HG02852 (cell line): ENCODE data around the gene TMEM150B.
"Not testable (repeated sequence)": the region's sequence is repeated elsewhere in the genome, so short reads cannot be mapped to it uniquely, and the experiment has no call there.

Experiments used
- ATAC-seq: cut with Tn5 transposase; IDR thresholded peaks from one replicate; pipeline ENCODE4 v1.9.1; 2021; ENCODE audit warnings: mild to moderate bottlenecking, moderate library complexity; ENCODE audit not compliant: unreplicated experiment

Gene TMEM150B

GRCh38 chr19:55339889-55340783 is 15.0 kb upstream of the TMEM150B start:
- ATAC-seq: no peak

- ATAC-seq: peak; percentile 82
These were observed 14.2 kb upstream of the TMEM150B start, which contains the start of gene KMT5C for GRCh38 chr19:55339105-55339888. Gene KMT5C (plus strand): TSS chr19:55339876. CDS start chr19:55341937, 2,061 bp downstream.

DNA sequence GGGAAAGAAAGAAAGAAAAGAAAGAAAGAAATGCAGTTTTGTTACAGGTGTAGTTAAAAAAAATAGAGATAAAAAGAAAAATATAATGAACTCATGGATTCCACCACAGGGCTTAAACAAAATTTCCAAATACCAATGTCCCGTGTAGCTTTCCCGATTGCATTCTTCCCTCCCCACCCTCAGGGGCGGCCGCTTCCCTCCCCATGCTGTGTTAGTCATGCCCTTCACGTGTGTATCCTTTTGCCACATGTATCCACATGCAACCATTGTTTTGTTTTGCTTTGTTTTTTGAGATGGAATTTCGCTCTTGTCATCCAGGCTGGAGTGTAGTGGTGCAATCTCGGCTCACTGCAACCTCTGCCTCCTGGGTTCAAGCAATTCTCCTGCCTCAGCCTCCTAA is 11.0 kb upstream of the TMEM150B start:
- no peak for ATAC-seq

DNA sequence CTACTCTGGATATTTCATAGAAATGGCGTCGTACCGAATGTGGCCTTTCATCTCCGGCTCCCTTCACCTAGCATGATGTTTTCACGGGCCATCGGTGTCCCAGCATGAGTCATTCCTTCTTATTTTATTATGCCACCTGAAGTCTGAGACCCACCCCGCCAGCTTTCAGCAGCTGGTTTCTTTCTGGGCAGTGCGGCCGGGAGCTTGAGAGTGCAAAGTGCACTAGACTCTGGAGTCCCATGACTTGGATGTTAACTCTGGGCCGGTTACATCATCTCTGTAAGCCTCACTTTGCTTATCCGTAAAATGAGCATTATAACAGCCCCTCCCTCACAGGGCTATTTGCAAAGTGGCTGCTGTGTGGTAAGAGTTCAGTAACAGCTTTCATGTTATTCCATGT is 8.7 kb upstream of the TMEM150B start:
- no peak for ATAC-seq

GRCh38 chr19:55329791-55330190 is 4.7 kb upstream of the TMEM150B start:
- ATAC-seq: not testable (repeated sequence)

- ATAC-seq: not testable (repeated sequence)
These were observed 3.7 kb upstream of the TMEM150B start for GRCh38 chr19:55328774-55329318.

DNA sequence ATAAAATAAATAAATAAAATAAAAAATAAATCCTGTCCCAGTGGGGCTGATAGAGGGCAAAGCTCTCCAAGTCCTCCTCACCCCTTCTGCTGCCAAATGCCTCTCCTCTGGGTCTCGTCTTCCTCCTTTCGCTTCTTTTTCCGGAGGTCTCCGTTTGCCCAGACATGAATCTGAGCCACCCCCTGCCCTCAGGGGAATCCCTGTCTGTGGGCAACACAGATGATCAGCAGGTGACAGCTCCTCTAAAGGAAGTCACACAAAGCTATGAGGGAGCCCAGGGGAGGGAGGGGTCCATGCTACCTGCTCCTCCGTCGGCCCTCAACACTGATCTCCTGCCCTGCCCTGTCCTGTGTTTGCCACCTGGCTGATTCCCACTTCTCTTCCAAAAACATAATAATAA is 479 bp downstream of the TMEM150B start:
- no peak for ATAC-seq

- ATAC-seq: no peak
These were observed 2.8 kb downstream of the TMEM150B start for GRCh38 chr19:55322204-55322885.

DNA sequence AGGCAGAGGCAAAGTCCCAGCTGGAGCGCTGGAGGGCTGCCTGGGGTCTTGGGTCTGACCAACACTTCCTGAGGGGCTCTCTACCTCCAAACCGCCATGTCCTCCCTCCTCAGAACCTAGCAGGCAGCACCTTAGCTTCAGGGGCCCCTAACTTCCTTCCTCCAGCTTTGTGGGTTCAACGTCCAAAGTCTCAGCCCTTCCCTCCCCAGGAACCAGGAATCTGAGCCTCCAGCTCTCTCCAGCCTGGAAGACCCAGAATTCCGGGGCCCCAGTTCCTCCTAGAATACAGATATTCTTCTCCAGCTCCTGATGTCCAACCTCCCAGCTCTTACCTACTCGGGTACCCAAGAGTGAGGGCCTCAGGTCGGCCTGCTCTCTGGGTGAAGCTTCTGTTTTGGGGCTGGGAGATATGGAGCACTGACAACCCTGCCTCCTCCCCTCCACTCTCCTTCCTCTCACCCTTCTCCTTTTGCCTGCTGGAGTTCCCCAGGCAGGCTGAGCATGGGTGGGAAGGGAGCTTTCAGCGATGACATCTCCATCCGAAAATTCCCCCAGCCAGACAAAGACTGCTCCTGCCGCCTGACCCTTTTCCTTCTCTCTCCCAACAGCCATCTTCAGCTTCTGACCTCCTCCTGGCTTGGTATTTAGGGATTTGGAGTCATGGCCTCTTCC is 3.5 kb downstream of the TMEM150B start:
- no peak for ATAC-seq

DNA sequence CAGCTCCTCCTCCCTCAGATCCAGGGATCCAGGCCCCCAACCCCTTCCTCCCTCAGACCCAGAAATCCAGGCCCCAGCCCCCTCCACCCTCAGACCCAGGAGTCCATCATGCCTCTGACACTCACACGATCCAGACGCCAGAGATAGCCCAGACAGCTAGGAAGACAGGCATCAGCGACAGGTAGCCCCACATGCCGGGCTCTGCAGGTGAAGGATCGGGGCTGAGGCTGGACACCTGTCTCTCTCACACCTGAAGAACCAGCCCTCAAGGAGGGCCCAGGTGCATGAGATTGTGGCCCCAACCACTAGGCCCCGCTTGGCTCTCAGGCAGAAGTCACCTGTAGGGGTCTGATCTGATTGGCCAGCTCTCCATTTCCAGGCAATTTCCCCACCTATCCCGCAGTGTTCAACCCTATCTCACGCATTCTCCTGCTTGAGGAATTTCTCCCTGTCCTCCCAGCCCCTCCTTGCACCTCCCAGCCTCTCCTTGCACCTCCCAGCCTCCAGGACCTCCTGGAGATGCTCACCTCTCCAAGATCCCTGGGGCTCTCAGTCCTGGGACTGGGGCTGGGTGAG is 4.2 kb downstream of the TMEM150B start:
- no peak for ATAC-seq

DNA sequence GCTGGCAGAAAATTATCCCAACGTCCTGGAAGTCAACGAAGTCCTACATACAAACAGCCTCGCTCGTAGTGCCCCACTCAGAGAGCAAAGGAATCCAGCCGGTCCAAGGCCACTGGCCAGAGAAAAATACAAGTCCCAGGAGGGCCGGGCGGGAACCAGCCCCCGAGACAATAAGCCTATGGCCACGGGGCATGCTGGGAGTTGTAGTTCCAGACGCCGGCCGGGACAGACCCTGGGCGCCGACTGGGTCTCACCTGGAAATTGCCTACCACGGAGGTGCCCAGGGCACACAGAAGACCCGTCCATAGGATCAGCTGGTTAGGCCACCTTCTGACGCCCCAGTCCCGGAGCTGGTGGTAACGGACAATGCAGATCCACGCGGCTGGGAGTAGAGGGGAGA is 5.4 kb downstream of the TMEM150B start:
- no peak for ATAC-seq

DNA sequence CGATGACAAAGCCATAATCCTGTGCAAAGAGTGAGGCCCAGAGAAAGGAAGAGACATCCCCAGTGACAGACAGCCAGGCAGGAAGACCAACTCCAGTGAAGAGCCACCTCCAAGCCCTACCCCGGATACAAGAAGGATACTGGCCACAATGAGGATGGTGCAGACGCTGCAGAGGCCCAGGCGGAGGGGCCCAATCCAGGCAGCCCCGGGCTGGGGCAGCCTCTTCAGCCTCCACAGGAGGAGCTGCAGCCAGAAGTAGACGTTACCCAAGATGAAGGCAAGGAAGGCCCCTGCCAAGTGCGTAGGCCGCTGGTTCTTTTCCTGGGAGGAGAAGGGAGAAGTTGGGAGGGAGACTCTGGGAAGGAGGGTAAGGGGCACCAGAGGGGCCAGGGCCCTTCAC is 8.5 kb downstream of the TMEM150B start:
- ATAC-seq: no peak

DNA sequence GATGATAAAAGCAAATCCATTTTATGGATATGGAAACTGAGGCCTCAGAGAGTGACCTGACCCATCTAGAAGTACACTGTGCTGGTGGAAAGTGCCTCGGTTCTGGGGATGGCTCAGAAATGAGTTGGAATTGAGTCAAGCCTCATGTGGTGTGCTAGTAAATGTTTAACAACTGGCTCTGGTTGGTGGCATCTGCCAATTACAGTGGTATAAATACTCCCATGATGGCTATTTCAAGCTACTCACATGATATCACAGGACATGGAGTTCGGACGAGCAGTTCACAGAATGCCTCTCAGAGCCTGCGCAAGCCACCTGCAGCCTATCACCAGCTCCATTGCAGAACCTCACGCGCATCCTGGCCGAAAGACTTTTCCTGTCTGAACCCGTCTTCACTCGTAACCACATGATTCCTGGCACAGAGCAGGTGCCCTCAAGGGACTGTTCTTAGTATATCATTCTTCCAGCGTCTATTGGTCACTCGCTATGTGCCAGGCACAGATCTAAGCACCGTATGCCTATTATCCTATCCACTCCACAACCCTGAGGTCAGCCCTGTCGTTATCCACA is 9.1 kb downstream of the TMEM150B start:
- no peak for ATAC-seq

DNA sequence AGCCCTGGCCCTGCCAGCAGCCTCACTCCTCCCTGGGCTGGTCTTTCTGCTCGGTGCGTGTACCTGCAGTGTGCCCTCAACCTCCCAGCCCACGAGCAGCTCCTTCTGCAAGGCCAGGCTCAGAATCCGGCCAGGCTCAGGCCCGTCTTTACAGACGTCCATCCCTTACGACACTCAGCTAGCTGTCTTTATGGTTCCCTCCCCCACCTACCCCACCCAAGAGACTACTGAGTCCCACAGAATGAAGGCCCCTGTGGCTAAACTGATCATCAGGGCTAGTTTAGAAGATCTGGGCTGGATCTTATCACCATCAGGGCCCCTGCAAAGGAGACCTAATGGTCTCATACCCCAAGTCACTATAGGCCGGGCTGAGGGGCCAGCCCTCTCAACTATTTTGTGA is 10.7 kb downstream of the TMEM150B start:
- no peak for ATAC-seq

DNA sequence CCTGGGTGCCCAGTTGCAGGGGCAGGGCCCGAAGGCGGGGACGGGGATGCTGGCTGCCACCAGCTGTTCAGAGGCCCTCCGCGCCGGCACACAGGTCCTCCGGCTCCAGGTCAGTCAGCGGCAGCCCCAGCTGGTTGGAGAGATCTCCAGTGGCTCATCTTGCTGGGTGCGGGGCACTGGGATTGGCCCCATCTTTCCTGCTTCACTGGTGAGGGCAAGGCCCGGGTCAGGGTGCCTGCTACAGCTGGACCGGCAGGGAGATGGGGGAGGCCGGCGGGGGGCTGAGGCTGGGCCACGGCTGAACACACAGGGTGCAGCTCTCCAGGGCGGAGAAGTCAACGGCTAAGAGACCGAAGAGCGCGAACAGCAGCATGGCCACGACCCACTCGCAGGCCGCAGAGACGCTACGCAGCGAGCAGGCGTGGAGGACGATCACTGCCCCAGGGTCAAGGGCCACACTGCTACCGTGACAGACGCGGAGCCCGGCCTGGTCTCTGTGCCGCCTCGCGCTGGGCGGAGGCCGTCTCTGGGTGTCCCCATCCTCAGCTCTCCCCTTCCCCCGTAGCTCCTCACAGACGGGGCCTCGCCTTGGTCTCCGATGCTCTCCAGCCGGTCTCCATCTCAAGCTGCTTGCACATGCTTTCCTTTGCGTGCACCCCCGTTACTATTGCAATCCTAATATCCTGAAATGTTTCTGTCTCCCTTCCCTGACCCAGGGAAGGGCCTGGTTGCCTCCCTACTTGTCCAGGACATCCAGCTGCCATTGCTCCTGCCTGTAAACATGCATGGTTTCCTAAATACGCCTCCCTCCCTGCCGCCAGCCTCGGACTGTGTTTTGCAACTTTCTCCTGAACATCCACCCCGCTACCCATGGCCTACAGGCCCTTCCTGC is 12.3 kb downstream of the TMEM150B start:
- no peak for ATAC-seq

GRCh38 chr19:55311797-55312196 is 13.3 kb downstream of the TMEM150B start:
- no peak for ATAC-seq

- ATAC-seq: no peak
These were observed 13.7 kb downstream of the TMEM150B start for GRCh38 chr19:55311397-55311796.

DNA sequence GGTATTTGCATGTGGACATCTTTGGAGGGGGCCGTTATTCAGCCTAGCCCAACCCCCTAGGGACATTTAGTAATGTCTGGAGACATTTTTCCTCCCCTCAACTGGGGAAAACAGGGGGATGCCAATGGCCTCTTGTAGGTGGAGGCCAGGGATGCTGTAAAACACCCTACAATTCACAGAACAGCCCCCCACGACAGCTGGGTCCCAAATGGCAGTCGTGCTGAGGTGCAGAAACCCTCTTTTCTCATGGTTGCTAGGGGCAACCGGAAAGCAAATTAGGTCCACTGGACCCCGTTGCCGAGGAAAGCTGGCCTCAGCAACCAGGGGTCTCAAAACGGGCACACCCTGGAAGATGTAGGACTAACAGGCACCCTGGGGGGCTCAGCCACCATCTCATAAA is 14.6 kb downstream of the TMEM150B start:
- no peak for ATAC-seq

DNA sequence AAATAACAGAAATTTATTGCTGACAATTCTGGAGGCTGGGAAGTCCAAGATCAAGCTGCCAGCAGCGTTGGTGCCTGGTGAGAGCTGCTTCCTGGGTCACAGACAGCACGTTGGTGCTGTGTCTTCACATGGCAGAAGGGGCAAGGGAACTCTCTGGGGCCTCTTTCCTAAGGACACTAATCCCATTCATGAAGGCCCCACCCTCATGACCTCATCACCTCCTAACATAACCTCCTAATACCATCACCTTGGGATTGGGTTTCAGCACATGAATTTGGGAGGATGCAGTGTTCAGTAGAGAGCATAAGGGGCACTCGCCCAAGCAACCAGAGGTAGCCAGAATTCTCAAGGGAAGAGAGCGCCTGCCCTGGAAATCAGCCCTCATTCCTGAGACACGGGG is 15.7 kb downstream of the TMEM150B start:
- no peak for ATAC-seq
